Stimulated activated CD4-positive, alpha-beta T cell treated with anti-CD3 and anti-CD28 coated beads, Interleukin-4, amount 100 ng/mL, for 24 hours (primary cell): Measurements from ENCODE around the gene SHISAL1.

Source experiments
- DNase-seq: peaks from one replicate; pipeline ENCODE4 v3.0.0-alpha.2; 2020

The SHISAL1 gene

GRCh38 chr22:44341431-44342346 lies 28.9 kb upstream of the SHISAL1 start:
- no peak for DNase-seq

GRCh38 chr22:44340271-44341239 lies 27.8 kb upstream of the SHISAL1 start:
- no peak for DNase-seq

DNA sequence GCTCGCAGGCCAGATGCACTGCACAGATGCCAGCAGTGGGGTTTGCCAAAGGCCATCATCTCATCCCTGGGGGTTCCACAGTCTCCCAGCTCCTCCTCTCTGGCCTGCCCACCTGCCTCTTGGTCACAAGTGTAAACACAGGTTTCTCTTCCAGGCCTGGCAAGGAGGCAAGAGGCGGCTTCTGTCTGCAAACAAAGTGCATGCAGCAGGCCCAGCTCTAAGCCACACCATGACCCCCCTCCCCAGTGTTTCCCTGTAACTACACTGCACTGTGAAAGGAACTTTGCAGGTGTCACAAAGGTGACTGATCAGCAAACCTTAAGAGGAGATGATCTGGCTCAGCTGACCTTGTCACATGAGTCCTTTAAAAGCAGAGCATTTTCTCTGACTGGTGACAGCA lies 26.2 kb upstream of the SHISAL1 start:
- DNase-seq: no peak

- DNase-seq: no peak
Measured at GRCh38 chr22:44338177-44338810, 25.5 kb upstream of the SHISAL1 start.

- no peak for DNase-seq
Measured at GRCh38 chr22:44337678-44338004, 24.9 kb upstream of the SHISAL1 start.

- no peak for DNase-seq
Measured at GRCh38 chr22:44336962-44337677, 24.4 kb upstream of the SHISAL1 start.

DNA sequence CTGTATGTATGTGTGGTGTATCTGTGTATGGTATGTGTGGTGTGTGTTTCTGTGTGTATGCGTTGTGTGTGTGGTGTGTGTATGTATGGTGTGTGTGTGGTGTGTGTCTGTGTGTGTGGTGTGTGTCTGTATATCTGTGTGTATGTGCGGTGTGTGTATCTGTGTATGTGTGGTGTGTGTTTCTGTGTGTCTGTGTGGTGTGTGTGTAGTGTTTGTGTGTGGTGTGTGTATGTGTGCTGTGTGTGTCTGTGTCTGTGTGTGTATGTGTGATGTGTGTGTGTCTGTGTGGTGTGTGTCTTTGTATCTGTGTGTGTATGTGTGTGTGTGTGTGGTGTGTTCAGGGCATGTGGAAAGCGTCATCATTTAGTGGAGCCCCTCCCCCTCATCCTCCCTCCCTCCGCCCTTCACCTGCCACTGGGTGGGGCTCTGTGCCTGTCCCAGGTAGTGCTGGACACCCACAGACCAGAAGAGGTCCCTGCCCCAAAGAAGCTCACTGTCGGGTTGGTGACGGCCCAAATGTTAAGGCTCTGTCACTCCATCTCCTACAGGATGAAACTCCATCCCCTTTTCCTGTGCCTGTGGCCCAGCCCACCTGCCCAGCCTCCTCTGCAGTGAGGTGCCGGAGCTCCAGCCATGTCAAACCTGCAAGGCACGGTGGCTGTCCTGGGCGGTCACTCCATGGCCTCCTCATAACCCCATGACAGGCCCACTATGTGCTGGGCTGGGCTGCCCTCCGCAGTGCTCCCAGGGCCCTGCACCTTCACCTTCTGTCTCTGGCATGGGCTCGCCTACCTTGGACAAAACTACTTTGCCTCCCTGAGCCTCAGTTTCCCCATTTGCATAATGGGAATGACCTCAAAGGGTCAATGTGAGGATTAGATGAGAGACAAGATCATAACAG lies 23.4 kb upstream of the SHISAL1 start:
- DNase-seq: no peak

- no peak for DNase-seq
Measured at GRCh38 chr22:44335066-44335839, 22.5 kb upstream of the SHISAL1 start.

DNA sequence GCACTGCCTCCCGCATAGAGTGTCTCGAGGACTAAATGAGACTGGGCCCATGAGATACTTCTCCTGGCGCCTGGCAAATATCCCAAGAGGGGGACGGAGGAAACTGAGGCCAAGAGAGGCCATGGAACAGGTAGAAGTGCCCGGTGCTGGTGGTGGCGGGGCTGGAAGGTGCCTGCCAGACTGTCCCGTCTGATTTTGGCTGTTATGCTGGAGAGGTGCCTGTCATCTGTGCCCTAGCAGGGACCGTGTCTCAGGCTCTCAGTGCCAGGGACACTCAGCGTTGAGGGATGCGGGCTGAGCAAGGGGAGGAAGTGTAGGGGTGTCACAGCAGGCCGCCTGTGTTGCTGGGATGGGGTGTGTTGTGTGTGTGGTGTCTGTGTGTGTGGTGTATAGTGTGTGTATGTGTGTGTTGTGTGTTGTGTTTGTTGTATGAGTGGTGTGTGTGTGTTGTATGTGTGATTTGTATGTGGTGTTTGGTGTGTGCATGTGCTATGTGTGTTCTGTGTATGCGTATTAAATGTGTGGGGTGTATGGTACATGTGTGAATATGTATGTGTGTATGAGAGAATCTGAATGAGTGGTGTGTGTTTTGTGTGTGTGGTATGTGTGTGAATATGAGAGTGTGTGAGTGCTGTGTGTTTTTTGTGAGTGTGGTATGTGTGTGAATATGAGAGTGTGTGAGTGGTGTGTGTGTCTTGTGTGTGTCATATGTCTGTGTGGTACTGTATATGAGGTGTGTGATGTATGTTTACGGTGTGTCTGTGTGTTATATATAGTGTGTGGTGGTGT lies 21.3 kb upstream of the SHISAL1 start:
- DNase-seq: no peak

DNA sequence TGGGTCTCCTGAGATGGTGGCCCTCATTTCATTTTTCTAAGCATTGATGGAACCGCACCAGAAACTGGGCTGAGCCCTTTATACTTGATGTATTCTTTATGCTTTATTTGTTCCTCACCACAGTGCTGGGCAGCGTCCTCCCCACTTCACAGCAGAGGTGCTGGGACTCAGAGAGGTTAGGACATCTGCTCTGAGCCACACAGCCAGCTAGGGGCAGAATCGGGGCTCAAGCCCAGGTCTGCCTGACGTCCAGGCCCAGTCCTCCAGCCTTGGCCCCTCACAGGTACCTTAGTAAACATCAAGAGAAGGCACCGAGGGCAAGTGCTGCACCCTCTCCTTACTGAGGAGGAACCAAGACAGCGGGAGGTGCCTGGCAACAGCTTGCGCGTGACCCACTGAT lies 20.2 kb upstream of the SHISAL1 start:
- DNase-seq: no peak

GRCh38 chr22:44331881-44332714 lies 19.3 kb upstream of the SHISAL1 start:
- DNase-seq: no peak

DNA sequence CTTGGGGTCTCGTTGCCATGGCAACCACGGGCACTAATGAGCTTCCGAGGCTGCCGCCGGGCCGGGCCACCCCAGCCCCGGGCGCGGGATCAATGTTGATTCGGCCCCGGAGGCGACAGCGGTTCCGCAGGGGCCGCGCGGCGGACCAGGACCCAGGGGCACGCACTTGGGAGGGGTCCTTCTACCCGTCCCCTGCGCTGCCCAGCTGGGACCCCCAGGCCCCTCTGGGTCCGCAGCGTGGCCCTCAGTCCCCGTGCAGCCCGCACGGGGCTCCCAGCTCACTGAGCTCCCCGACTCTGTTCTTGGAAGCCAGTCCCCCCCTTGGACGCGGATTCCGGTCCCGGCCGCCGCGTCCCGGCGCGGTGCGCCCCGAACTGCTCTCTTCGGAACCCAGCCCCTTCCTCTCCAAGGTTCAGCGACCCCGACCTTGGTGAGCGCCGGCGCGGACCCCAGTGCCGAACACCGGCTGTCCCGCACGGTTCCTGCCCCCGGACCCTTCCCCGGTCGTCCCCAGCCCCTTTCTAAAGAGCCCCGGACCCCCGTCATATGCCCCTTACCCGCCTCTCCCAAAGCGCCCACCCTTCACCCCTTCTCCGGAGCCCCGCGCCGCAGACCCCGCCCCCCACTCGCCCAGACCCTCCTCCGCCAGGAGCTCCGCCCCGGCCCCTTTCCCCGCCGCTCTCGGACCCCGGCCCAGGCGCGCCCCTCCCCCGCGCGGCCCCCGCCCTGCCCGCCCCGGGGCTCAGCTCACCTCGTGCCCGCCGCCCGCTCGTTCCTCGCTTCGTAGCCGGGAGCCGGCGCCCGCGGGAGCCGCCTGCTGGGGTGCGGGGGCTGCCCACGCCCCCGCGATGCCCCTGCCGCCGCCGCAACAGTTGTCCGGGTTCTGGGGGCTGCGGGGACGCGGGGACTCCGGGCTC lies 18.3 kb upstream of the SHISAL1 start:
- DNase-seq: no peak

GRCh38 chr22:44330188-44330743 lies 17.5 kb upstream of the SHISAL1 start:
- no peak for DNase-seq

DNA sequence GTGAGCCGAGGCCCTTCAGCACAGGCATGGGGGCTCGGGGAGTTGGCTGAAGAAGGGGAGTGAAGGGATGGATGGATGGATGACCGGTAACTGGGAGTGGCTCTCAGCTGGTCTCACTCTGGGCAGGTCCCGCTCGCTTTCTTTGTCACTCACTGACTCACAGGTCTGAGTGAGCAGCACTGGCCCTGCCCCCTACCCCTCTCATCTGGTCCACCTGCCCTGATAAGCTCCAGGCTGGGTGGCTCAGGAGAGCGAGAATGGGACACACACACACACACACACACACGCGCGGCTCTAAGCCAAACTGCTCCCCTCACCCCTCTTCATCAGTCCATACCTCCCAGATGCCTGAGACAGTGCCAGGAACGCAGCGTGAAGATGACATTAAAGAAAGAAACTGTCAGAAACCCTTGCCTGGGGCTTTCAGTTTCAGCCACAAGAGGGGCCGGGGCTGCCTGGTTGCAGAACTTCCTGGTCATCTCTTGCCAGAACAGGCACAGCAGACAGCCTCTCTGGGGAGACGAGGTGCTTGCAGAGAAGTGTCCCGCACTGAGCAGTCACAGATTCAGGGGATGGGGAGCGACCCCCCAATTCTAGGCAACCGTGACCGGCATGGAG lies 16.5 kb upstream of the SHISAL1 start:
- DNase-seq: peak; percentile 12

GRCh38 chr22:44328762-44329161 lies 16.0 kb upstream of the SHISAL1 start:
- DNase-seq: no peak

GRCh38 chr22:44328326-44328725 lies 15.6 kb upstream of the SHISAL1 start:
- no peak for DNase-seq

GRCh38 chr22:44326491-44326885 lies 13.7 kb upstream of the SHISAL1 start:
- DNase-seq: no peak
